Caco-2 (cell line): ENCODE results near the gene PAFAH1B1. TPM values are rescaled to one million over a fixed set of nuclear protein-coding genes. Genes with fewer than 3 reads are reported as not detected.
A peak's percentile ranks its signal among the peaks of the same experiment; 100 is the strongest.
"Not testable (repeated sequence)": the region's sequence is repeated elsewhere in the genome, so short reads cannot be mapped to it uniquely, and the experiment has no call there.

Source experiments
- BruUV-seq: library from RNA; stranded (reverse); fragments of 400-500 nt; replicated peaks from 2 replicates; lab custom pipeline; 2021; lab: Mats Ljungman, UMichigan
- CTCF ChIA-PET: fragments of 300-600 bp; sonication (Branson Sonifier 250); formaldehyde crosslinking; loops from one replicate; lab custom pipeline; 2022; ENCODE audit warnings: antibody characterized with exemption; lab: Charles Lee
- POLR2A ChIA-PET: fragments of 300-600 bp; sonication (Branson Sonifier 250); formaldehyde crosslinking; loops from one replicate; lab custom pipeline; 2022; ENCODE audit warnings: antibody characterized with exemption; lab: Charles Lee
- DNase-seq, 2 experiments: peaks; one replicate each; pipeline versions ENCODE4 v3.0.0 to v3.0.0-alpha.2; 2020 to 2022
- H3K27me3 ChIP-seq: replicated peaks from 2 replicates; pipeline ENCODE4 v1.6.0; 2011; ENCODE audit warnings: low read length; ENCODE audit not compliant: control insufficient read depth, insufficient read depth
- H3K36me3 ChIP-seq: 2 replicates; pipeline ENCODE4 v1.5.1; 2011; ENCODE audit warnings: low read length; ENCODE audit not compliant: control insufficient read depth, insufficient read depth
- H3K4me1 ChIP-seq: fragments of 250-450 bp; sonication (Bioruptor Pico); 2 replicates; pipeline ENCODE4 v1.5.1; 2020; ENCODE audit warnings: mild to moderate bottlenecking
- H3K4me3 ChIP-seq: 2 replicates; pipeline ENCODE4 v1.5.1; 2011; ENCODE audit warnings: low read depth, mild to moderate bottlenecking, control low read depth, low read length
- H3K9me3 ChIP-seq: fragments of 250-450 bp; sonication (Bioruptor Pico); 2 replicates; pipeline ENCODE4 v1.5.1; 2020; ENCODE audit warnings: mild to moderate bottlenecking, moderate library complexity
- H3K27ac Mint-ChIP-seq: one replicate; pipeline ENCODE4 v1.8.0; 2022; ENCODE audit warnings: mixed read lengths; ENCODE audit not compliant: unreplicated experiment
- H3K27me3 Mint-ChIP-seq: one replicate; pipeline ENCODE4 v1.8.0; 2022; ENCODE audit warnings: mixed read lengths; ENCODE audit not compliant: insufficient read depth, unreplicated experiment
- H3K36me3 Mint-ChIP-seq: one replicate; pipeline ENCODE4 v1.8.0; 2022; ENCODE audit warnings: mild to moderate bottlenecking, mixed read lengths; ENCODE audit not compliant: insufficient read depth, unreplicated experiment
- H3K4me1 Mint-ChIP-seq: one replicate; pipeline ENCODE4 v1.8.0; 2022; ENCODE audit warnings: low read depth, mixed read lengths; ENCODE audit not compliant: unreplicated experiment
- H3K4me3 Mint-ChIP-seq: one replicate; pipeline ENCODE4 v1.8.0; 2022; ENCODE audit warnings: mild to moderate bottlenecking, moderate library complexity, mixed read lengths; ENCODE audit not compliant: unreplicated experiment
- H3K9me3 Mint-ChIP-seq: one replicate; pipeline ENCODE4 v1.8.0; 2022; ENCODE audit warnings: mixed read lengths; ENCODE audit not compliant: unreplicated experiment
- intact Hi-C: fragments of 100-400 bp; cut with micrococcal nuclease; formaldehyde crosslinking; loops from one replicate; pipeline ENCODE4 v1.10.0; 2022; ENCODE audit not compliant: unreplicated experiment
- total RNA-seq: library from RNA; stranded (reverse); gene quantifications from 2 replicates; pipeline ENCODE4 v1.2.3, GENCODE V29; 2022
- TF ChIP-seq, protein P1 (sequence below), 2 experiments: fragments of 200-600 bp in 1 of 2; IDR thresholded peaks; 1 replicate in 1 of 2; 2 replicates in 1 of 2; pipeline versions ENCODE4 v1.5.1 to v1.8.0; 2011 to 2022; ENCODE audit warnings: antibody characterized with exemption in 1 of 2, control low read depth in 1 of 2, inconsistent platforms in 1 of 2, low read depth in 1 of 2, low read length in 1 of 2, mild to moderate bottlenecking in 1 of 2, moderate library complexity in 1 of 2; ENCODE audit not compliant: insufficient read depth in 1 of 2, severe bottlenecking in 1 of 2, unreplicated experiment in 1 of 2

The PAFAH1B1 gene
- total RNA-seq, 1 experiment from 2014 or later = 141 TPM

- no peaks in the 10 kb centered on the region for H3K27me3 Mint-ChIP-seq
- Histone ChIP-seq H3K4me3 (no peak overlapping the region), H3K9me3 (no peaks in the 10 kb centered on the region), H3K36me3 (no peaks in the 10 kb centered on the region), H3K4me1 (no peaks in the 10 kb centered on the region), H3K27me3 (no peaks in the 10 kb centered on the region)
- H3K4me3 Mint-ChIP-seq = no peak overlapping the region
- TF ChIP-seq, protein P1, sequence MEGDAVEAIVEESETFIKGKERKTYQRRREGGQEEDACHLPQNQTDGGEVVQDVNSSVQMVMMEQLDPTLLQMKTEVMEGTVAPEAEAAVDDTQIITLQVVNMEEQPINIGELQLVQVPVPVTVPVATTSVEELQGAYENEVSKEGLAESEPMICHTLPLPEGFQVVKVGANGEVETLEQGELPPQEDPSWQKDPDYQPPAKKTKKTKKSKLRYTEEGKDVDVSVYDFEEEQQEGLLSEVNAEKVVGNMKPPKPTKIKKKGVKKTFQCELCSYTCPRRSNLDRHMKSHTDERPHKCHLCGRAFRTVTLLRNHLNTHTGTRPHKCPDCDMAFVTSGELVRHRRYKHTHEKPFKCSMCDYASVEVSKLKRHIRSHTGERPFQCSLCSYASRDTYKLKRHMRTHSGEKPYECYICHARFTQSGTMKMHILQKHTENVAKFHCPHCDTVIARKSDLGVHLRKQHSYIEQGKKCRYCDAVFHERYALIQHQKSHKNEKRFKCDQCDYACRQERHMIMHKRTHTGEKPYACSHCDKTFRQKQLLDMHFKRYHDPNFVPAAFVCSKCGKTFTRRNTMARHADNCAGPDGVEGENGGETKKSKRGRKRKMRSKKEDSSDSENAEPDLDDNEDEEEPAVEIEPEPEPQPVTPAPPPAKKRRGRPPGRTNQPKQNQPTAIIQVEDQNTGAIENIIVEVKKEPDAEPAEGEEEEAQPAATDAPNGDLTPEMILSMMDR (IDR thresholded peaks at IDR 0.05; ENCODE audit: insufficient read depth in 1 of 2, low read depth in 1 of 2, low read length in 1 of 2, severe bottlenecking in 1 of 2, unreplicated experiment in 1 of 2) = no peak
- H3K9me3 Mint-ChIP-seq = no peaks in the 10 kb centered on the region
- peaks cover 6% of the 10 kb centered on the region for H3K4me1 Mint-ChIP-seq
- BruUV-seq = no TSS peak
- POLR2A ChIA-PET = no interaction called here
- peaks cover 83% of the 10 kb centered on the region for H3K36me3 Mint-ChIP-seq
- no peak overlapping the region for H3K27ac Mint-ChIP-seq
- intact Hi-C loops = no loop called here
- DNase-seq = no peak
- CTCF ChIA-PET = no interaction called here
Observed at GRCh38 chr17:2647957-2648356, 54.5 kb downstream of the PAFAH1B1 start.

- H3K27me3 Mint-ChIP-seq = no peaks in the 10 kb centered on the region
- H3K36me3 Mint-ChIP-seq = peaks cover 81% of the 10 kb centered on the region
- Histone ChIP-seq H3K4me1 (no peaks in the 10 kb centered on the region), H3K36me3 (no peaks in the 10 kb centered on the region), H3K9me3 (no peaks in the 10 kb centered on the region), H3K4me3 (no peak overlapping the region), H3K27me3 (no peaks in the 10 kb centered on the region)
- no peak overlapping the region for H3K27ac Mint-ChIP-seq
- no TSS peak for BruUV-seq
- no peak overlapping the region for H3K4me3 Mint-ChIP-seq
- H3K9me3 Mint-ChIP-seq = no peaks in the 10 kb centered on the region
- peaks cover 6% of the 10 kb centered on the region for H3K4me1 Mint-ChIP-seq
- TF ChIP-seq, protein P1 (IDR thresholded peaks at IDR 0.05; ENCODE audit: insufficient read depth in 1 of 2, low read depth in 1 of 2, low read length in 1 of 2, severe bottlenecking in 1 of 2, unreplicated experiment in 1 of 2) = no peak
- CTCF ChIA-PET = no interaction called here
- intact Hi-C loops = no loop called here
- POLR2A ChIA-PET = no interaction called here
- no peak for DNase-seq
Observed at GRCh38 chr17:2649191-2649590, 55.7 kb downstream of the PAFAH1B1 start.

DNA sequence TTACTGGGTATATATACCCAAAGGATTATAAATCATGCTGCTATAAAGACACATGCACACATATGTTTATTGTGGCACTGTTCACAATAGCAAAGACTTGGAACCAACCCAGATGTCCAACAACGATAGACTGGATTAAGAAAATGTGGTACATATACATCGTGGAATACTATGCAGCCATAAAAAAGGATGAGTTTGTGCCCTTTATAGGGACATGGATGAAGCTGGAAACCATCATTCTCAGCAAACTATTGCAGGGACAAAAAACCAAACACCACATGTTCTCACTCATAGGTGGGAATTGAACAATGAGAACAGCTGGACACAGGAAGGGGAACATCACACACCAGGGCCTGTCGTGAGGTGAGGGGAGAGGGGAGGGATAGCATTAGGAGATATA is 59.5 kb downstream of the PAFAH1B1 start:
- H3K4me3 ChIP-seq, CTCF ChIA-PET: not testable (repeated sequence)

DNA sequence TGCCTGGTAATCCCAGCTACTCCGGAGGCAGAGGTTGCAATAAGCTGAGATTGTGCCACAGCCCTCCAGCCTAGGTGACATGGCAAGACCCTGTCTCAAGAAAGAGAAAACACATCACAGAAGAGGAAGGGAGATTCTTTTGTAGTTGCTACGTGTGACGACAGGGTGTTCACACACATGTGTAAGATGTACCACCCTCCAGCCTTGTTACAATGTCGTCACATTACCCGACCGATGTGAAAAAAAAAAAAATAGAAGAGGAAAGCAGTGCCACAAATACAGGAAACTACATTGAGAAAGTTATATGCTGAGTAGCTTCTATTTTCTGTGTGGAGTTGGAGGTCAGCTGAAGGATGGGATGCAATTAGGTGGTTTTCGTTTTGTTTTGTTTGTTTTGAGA is 62.1 kb downstream of the PAFAH1B1 start:
- Mint-ChIP-seq H3K27me3 (no peaks in the 10 kb centered on the region), H3K9me3 (no peaks in the 10 kb centered on the region), H3K4me3 (no peak overlapping the region), H3K36me3 (peaks cover 75% of the 10 kb centered on the region), H3K27ac (peak overlapping the region; percentile 53), H3K4me1 (peaks cover 4% of the 10 kb centered on the region)
- no peak for DNase-seq
- CTCF ChIA-PET = no interaction called here
- no TSS peak for BruUV-seq
- intact Hi-C loops = no loop called here
- Histone ChIP-seq H3K4me1 (no peaks in the 10 kb centered on the region), H3K36me3 (no peaks in the 10 kb centered on the region; the same call in 1 of the 2 replicates), H3K4me3 (no peak overlapping the region), H3K9me3 (no peaks in the 10 kb centered on the region), H3K27me3 (no peaks in the 10 kb centered on the region)
- POLR2A ChIA-PET = interaction anchor here (0.6 kb wide), 1 partner anchor 64 kb away, joined by 6 read pairs; no protein-coding TSS in a partner anchor
- TF ChIP-seq, protein P1 (IDR thresholded peaks at IDR 0.05; ENCODE audit: insufficient read depth in 1 of 2, low read depth in 1 of 2, low read length in 1 of 2, severe bottlenecking in 1 of 2, unreplicated experiment in 1 of 2) = no peak

More for the DNA sequence above, 59.5 kb downstream of the PAFAH1B1 start:
- H3K4me3 Mint-ChIP-seq, BruUV-seq, H3K36me3 ChIP-seq, H3K27ac Mint-ChIP-seq, DNase-seq, H3K4me1 ChIP-seq, POLR2A ChIA-PET, intact Hi-C loops, H3K9me3 ChIP-seq, H3K9me3 Mint-ChIP-seq, H3K4me1 Mint-ChIP-seq, H3K27me3 ChIP-seq, H3K27me3 Mint-ChIP-seq: not testable (repeated sequence)
- peaks cover 76% of the 10 kb centered on the region for H3K36me3 Mint-ChIP-seq
